SK-N-SH (cell line): Measurements from ENCODE around the gene KLF13.

Experiments
- CHD2 ChIP-seq: fragments of 150-350 bp; IDR thresholded peaks from 2 replicates; pipeline ENCODE4 v1.6.1; 2018; ENCODE audit warnings: low read length; ENCODE audit not compliant: partially characterized antibody
- EP300 ChIP-seq, 2 experiments: IDR thresholded peaks; 2 replicates each; pipeline versions ENCODE4 v1.4.0 to v1.6.1; 2012; ENCODE audit warnings: borderline replicate concordance in 1 of 2, low read depth in 1 of 2, low read length in 1 of 2
- FOSL2 ChIP-seq: IDR thresholded peaks from 2 replicates; pipeline ENCODE4 v1.4.0; 2012; ENCODE audit warnings: low read depth, mild to moderate bottlenecking, moderate library complexity, borderline replicate concordance
- FOXJ3 ChIP-seq: sonication (generic); formaldehyde crosslinking; IDR thresholded peaks from 2 replicates; pipeline ENCODE4 v1.5.1; 2020; ENCODE audit warnings: mild to moderate bottlenecking, missing genetic modification reagents
- MXI1 ChIP-seq: IDR thresholded peaks from 2 replicates; pipeline ENCODE4 v1.6.1; 2012; ENCODE audit warnings: mild to moderate bottlenecking, low read depth, low read length, improper control_type of control experiment
- NFIC ChIP-seq: IDR thresholded peaks from 2 replicates; pipeline ENCODE4 v1.4.0; 2012; ENCODE audit warnings: borderline replicate concordance
- PBX3 ChIP-seq: IDR thresholded peaks from 2 replicates; pipeline ENCODE4; 2012
- POLR2AphosphoS5 ChIP-seq: IDR thresholded peaks from 2 replicates; pipeline ENCODE4 v1.6.1; 2012; ENCODE audit warnings: low read depth, low read length
- RAD21 ChIP-seq: IDR thresholded peaks from 2 replicates; pipeline ENCODE4 v1.6.1; 2012; ENCODE audit warnings: mild to moderate bottlenecking, low read length
- TCF12 ChIP-seq: IDR thresholded peaks from 2 replicates; pipeline ENCODE4 v1.4.0; 2012
- TF ChIP-seq, protein P1 (sequence below): fragments of 200-600 bp; sonication (generic); IDR thresholded peaks from 2 replicates; pipeline ENCODE4 v1.6.1; 2017; ENCODE audit warnings: antibody characterized with exemption, mild to moderate bottlenecking, moderate library complexity
- TF ChIP-seq, protein P2 (sequence below): IDR thresholded peaks from 2 replicates; pipeline ENCODE4 v1.6.1; 2012; ENCODE audit warnings: mild to moderate bottlenecking, low read depth, low read length, moderate library complexity

DNA sequence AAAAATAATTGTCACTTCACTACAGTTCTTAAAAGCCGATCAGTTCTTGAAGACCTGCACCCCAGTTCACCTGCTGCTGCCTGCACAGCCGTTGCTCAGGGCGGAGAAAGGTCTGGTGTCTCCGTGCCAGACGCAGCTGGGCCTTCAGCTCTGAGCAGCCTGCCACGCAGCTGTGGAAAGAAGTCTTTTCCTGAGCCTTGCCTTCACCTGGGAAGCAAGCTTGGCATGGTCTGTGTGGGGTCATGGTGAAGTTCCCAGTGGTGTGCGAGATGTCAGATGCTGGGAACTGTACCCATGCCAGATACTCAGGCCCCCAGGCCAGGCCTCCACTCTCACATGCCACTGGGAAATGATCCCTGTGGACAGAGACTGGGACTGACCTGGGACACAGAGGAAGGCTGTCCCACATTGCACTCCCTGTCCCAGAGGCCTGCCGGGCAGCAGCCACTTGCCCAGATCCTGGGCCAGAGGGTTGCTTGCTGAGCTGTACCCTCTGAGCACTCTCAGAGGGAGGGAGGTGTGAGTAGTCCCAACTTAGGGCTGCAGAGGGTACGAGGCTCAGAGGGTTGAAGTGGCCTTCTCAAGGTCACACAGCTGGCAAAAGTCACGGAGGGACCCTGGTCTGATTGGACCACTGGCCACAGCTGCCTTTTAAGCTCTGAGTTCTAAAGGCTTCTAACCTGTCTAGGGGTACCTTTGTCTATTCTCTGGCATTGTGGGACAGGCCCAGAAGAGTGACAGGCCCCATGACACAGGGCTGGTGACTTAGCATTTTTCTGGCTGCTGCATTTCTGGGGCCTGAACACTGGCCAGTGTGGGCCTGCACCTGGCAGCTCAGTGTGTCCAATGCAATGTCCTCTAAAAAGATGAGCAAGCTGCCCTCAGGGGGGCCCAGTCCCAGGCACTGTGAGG is 55.4 kb downstream of the KLF13 start:
- TF ChIP-seq, protein P1, sequence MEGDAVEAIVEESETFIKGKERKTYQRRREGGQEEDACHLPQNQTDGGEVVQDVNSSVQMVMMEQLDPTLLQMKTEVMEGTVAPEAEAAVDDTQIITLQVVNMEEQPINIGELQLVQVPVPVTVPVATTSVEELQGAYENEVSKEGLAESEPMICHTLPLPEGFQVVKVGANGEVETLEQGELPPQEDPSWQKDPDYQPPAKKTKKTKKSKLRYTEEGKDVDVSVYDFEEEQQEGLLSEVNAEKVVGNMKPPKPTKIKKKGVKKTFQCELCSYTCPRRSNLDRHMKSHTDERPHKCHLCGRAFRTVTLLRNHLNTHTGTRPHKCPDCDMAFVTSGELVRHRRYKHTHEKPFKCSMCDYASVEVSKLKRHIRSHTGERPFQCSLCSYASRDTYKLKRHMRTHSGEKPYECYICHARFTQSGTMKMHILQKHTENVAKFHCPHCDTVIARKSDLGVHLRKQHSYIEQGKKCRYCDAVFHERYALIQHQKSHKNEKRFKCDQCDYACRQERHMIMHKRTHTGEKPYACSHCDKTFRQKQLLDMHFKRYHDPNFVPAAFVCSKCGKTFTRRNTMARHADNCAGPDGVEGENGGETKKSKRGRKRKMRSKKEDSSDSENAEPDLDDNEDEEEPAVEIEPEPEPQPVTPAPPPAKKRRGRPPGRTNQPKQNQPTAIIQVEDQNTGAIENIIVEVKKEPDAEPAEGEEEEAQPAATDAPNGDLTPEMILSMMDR, result no peak
- TF ChIP-seq NFIC, result no peak
- no peak for TF ChIP-seq EP300 (IDR thresholded peaks at IDR 0.05; ENCODE audit: borderline replicate concordance in 1 of 2, low read depth in 1 of 2, low read length in 1 of 2)
- TF ChIP-seq MXI1, result no peak
- TF ChIP-seq, protein P2, sequence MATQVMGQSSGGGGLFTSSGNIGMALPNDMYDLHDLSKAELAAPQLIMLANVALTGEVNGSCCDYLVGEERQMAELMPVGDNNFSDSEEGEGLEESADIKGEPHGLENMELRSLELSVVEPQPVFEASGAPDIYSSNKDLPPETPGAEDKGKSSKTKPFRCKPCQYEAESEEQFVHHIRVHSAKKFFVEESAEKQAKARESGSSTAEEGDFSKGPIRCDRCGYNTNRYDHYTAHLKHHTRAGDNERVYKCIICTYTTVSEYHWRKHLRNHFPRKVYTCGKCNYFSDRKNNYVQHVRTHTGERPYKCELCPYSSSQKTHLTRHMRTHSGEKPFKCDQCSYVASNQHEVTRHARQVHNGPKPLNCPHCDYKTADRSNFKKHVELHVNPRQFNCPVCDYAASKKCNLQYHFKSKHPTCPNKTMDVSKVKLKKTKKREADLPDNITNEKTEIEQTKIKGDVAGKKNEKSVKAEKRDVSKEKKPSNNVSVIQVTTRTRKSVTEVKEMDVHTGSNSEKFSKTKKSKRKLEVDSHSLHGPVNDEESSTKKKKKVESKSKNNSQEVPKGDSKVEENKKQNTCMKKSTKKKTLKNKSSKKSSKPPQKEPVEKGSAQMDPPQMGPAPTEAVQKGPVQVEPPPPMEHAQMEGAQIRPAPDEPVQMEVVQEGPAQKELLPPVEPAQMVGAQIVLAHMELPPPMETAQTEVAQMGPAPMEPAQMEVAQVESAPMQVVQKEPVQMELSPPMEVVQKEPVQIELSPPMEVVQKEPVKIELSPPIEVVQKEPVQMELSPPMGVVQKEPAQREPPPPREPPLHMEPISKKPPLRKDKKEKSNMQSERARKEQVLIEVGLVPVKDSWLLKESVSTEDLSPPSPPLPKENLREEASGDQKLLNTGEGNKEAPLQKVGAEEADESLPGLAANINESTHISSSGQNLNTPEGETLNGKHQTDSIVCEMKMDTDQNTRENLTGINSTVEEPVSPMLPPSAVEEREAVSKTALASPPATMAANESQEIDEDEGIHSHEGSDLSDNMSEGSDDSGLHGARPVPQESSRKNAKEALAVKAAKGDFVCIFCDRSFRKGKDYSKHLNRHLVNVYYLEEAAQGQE, result no peak
- TF ChIP-seq POLR2AphosphoS5, result no peak
- TF ChIP-seq CHD2, result no peak
- TF ChIP-seq FOSL2, result no peak
- TF ChIP-seq FOXJ3 (CRISPR knock-in tag), result no peak
- no peak for TF ChIP-seq TCF12
- TF ChIP-seq RAD21, result no peak
- no peak for TF ChIP-seq PBX3
